ENCODE measurements around the gene PNPLA8.
A peak's percentile ranks its signal among the peaks of the same experiment; 100 is the strongest.
"Not testable (repeated sequence)": the region's sequence is repeated elsewhere in the genome, so short reads cannot be mapped to it uniquely, and the experiment has no call there.

PNPLA8 gene

GRCh38 chr7:108467391-108467790 is 58.5 kb downstream of the PNPLA8 start:
- no peak for DNase-seq (ENCODE audit: low spot score)

DNA sequence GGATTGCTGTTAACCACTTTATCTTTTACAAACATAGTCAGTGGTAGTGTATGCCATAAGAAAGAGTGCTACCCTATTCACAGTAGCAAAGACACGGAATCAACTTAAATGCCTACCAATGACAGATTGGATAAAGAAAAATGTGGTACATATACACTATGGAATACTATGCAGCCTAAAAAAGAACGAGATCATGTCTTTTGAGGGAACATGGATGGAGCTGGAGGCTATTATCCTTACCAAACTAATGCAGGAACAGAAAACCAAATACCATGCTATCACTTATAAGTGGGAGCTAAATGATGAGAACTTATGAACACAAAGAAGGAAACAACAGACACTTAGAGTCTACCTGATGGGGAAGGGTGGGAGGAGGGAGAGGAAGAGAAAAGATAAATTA is 59.6 kb downstream of the PNPLA8 start:
- DNase-seq (ENCODE audit: low spot score) = not testable (repeated sequence)

GRCh38 chr7:108464743-108465142 is 61.2 kb downstream of the PNPLA8 start:
- DNase-seq (ENCODE audit: low spot score) = no peak

- no peak for DNase-seq (ENCODE audit: low spot score)
Observed at GRCh38 chr7:108463613-108464012, 62.3 kb downstream of the PNPLA8 start.

GRCh38 chr7:108461840-108462239 is 64.1 kb downstream of the PNPLA8 start:
- no peak for DNase-seq (ENCODE audit: low spot score)

DNA sequence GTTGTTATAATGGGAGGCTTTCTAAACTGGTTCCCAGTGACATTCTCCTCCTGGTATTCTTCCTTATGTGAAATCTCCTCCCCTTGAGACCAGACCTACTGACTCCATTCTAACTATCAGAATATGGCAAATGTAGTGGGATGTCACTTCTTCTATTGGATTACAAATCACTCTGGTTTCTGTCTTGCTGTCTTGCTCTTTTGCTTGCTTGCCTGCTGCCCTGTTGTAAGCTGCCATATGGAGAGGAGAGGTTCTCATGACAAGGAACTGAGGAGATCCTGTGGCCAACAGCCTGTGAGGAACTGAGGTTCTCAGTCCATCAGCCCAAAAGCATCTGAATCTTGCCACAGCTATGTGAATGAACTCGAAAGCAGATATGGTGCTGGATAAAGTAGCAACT is 65.0 kb downstream of the PNPLA8 start:
- no peak for DNase-seq (ENCODE audit: low spot score)

DNA sequence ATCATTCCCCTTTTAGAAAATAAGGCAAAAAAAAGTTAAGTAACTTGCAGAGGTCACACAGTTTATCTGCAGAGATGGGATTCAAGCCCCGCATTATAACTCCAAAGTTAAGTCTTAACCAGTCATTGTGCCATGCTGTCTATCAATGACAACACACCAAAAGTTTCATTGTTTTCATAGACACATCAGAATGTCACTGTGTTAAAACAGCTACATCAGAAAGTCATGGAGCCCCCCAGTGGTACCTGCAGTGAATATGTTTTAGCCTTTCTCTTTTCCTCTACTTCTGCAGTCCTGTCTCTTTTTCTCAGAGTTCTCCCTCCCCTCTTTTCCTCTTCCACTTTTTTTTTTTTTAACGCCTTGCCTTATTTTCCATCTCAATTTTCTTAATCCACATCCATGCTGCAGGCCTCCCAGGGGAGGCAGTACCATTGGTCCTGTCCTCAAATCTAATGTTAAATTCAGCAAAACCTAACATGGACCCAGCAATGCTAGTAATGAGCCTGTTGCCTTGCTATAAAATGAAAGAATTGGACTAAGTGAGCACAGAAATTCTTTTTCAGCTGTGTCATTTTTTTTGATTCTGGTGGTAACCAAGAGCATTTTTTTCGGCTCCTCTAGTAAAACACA is 65.9 kb downstream of the PNPLA8 start:
- DNase-seq (ENCODE audit: low spot score) = no peak

DNA sequence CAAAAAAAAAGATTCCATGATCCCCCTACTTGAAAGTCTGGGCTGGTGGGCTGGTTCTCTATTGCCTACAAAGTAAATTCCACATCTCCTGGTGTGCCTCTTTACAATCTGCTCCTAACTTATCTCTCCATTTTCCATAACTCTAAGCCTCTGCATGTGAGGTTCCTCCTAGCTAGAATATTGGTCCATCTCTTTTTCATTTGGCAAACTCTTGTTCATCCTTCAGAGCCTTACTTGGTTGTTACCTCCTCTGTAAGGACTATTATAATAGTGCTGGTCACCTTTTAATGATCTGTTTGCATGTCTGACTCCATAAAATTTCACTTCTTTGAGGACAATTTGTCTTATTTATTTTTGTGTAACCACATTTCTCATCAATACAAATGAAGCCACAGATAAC is 68.1 kb downstream of the PNPLA8 start:
- DNase-seq (ENCODE audit: low spot score) = no peak

- DNase-seq (ENCODE audit: low spot score) = no peak
Observed at GRCh38 chr7:108456845-108457540, 68.9 kb downstream of the PNPLA8 start.

GRCh38 chr7:108455998-108456677 is 69.8 kb downstream of the PNPLA8 start, which contains the start of gene NRCAM:
NRCAM (minus strand) TSS chr7:108456436; CDS start chr7:108240064, 216,372 bp downstream.
- no peak for DNase-seq (ENCODE audit: low spot score)

- no peak for DNase-seq (ENCODE audit: low spot score)
Observed at GRCh38 chr7:108455551-108455997, 70.4 kb downstream of the PNPLA8 start.

- no peak for DNase-seq (ENCODE audit: low spot score)
Observed at GRCh38 chr7:108454674-108455550, 71.0 kb downstream of the PNPLA8 start.

GRCh38 chr7:108454317-108454673 is 71.6 kb downstream of the PNPLA8 start:
- DNase-seq (ENCODE audit: low spot score) = no peak

- DNase-seq (ENCODE audit: low spot score) = no peak
Observed at GRCh38 chr7:108453320-108453719, 72.6 kb downstream of the PNPLA8 start.

- peak; percentile 28 for DNase-seq (ENCODE audit: low spot score)
Observed at GRCh38 chr7:108452707-108453106, 73.2 kb downstream of the PNPLA8 start.

- DNase-seq (ENCODE audit: low spot score) = no peak
Observed at GRCh38 chr7:108451296-108451848, 74.6 kb downstream of the PNPLA8 start.

DNA sequence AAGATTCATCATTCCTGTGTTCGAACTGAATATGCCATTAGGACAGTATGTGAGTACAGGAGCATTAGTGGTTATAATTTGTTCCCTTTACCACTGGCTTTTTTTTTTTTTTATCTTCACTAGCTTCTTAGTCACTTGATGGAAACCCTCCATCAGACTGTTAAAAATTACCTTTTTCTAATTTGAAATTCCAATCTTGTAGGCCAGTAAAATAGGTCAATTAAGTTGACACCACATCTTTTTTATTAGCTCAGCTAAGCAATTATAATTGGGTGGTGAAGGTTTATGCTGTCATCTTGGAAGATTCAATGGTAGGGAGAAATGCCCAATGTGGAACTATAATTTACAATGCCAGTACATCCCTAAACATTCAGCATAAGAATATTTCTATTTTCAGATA is 75.8 kb downstream of the PNPLA8 start:
- no peak for DNase-seq (ENCODE audit: low spot score)

GRCh38 chr7:108449521-108449920 is 76.4 kb downstream of the PNPLA8 start:
- DNase-seq (ENCODE audit: low spot score) = no peak

DNA sequence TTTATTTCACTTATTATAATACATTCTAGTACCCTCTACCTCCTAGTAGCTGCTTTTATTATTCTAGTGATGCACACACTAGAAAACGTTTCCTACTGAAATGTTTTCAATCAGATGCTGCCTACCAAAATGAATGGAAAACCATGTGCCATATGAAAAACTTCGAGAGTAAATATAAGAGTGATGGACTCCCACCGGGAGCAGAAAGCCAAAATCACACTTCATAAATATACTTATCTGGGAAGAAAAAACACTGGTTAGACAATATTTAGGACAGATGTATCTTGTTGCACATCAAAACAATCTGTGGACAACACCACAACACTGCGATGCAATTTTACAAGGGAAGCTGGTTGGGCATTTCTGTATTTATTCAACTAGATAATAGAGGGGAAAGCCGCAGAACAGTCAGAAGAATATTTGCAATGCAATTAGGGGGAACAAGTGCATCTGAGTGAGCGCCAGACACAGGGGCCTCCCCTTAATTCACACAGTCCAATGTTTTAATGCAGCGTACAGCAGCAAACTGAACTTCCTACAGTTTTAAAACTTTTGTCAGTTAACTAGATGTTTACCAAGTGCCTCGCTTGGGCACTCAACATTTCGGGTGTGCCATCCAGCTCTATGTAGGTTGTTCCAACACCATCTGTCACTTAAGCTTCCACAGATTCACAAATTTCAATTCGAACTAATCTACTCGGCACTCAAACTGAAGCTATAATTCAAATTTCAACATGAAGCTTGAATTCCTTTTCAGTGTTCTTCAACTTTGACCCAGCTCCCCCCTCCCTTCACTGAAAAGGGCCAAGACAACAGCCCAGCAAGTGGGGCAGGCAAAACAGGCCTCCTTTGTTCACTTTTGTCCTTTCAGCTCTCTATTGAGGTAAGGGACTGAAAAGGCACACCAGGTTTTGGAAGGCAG is 77.1 kb downstream of the PNPLA8 start:
- no peak for DNase-seq (ENCODE audit: low spot score)

DNA sequence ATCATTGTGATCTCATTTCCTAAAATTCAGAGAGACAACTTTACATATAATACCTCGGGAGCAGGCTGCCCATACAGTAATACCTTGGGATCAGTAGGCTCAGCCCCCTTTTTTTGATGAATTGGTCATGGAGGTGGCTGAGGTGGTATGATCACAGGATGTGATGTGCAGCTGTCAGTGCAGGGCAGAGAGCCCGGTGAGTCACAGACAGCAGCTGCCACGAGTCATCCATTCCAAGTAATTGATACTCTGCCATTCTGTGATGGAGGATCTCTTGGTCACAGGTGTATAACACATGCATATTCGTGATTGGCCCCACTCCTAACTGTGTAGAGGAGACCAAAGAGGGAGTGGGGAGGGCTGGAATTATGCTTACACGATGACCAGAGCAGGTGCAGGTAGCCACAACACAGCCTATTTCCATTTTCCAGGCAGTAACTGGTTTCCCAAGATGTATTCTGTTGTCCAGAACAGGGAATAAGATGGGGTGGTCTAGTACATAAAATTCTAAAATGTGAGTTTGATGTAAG is 83.8 kb downstream of the PNPLA8 start:
- DNase-seq (ENCODE audit: low spot score) = no peak

Measured in LoVo (cell line).